ENCODE measurements around the gene LRRC74A.

The LRRC74A gene

GRCh38 chr14:76863724-76864407, 37.7 kb downstream of the LRRC74A start:
- no peaks in the 10 kb centered on the region for H3K27me3 ChIP-seq (ENCODE audit: control insufficient read depth, insufficient read depth, low read length)
- H3K36me3 ChIP-seq (ENCODE audit: control insufficient read depth, insufficient read depth, low read length) = no peaks in the 10 kb centered on the region
- H3K4me1 ChIP-seq (ENCODE audit: control insufficient read depth, insufficient read depth, low read length) = no peaks in the 10 kb centered on the region
- H3K9ac ChIP-seq (ENCODE audit: low read length) = no peak overlapping the region
- H3K9me3 ChIP-seq (ENCODE audit: control insufficient read depth, low read length) = no peaks in the 10 kb centered on the region
- no peak overlapping the region for H3K4me3 ChIP-seq (ENCODE audit: low read length)

DNA sequence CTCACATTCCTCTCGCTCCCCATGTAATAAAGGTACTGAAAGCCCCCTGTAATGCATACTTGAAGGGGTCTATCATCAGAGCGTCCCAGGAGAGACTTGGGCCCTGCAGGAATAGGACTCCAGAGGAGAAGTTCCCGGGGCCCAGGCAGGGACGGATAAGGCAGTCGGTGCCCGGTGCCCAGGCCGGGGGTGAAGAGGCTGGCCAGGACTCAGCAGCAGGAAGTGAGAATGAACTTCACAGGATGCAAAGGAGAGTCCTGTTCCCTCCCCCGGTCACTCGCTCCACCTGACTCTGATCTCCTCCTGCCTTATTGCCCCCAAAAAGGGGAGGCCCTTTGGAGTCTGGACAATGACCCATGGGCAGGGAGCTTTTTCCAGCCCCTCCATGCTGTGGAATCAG, 40.2 kb downstream of the LRRC74A start:
- Histone ChIP-seq H3K4me1 (ENCODE audit: control insufficient read depth, insufficient read depth, low read length) (no peaks in the 10 kb centered on the region), H3K36me3 (ENCODE audit: control insufficient read depth, insufficient read depth, low read length) (no peaks in the 10 kb centered on the region), H3K9ac (ENCODE audit: low read length) (no peak overlapping the region), H3K9me3 (ENCODE audit: control insufficient read depth, low read length) (no peaks in the 10 kb centered on the region), H3K27me3 (ENCODE audit: control insufficient read depth, insufficient read depth, low read length) (no peaks in the 10 kb centered on the region), H3K4me3 (ENCODE audit: low read length) (no peak overlapping the region)

- Histone ChIP-seq H3K9me3 (ENCODE audit: control insufficient read depth, low read length) (no peaks in the 10 kb centered on the region), H3K4me1 (ENCODE audit: control insufficient read depth, insufficient read depth, low read length) (no peaks in the 10 kb centered on the region), H3K4me3 (ENCODE audit: low read length) (no peak overlapping the region), H3K27me3 (ENCODE audit: control insufficient read depth, insufficient read depth, low read length) (no peaks in the 10 kb centered on the region), H3K9ac (ENCODE audit: low read length) (no peak overlapping the region), H3K36me3 (ENCODE audit: control insufficient read depth, insufficient read depth, low read length) (no peaks in the 10 kb centered on the region)
These were observed 41.6 kb downstream of the LRRC74A start for GRCh38 chr14:76867516-76868453.

DNA sequence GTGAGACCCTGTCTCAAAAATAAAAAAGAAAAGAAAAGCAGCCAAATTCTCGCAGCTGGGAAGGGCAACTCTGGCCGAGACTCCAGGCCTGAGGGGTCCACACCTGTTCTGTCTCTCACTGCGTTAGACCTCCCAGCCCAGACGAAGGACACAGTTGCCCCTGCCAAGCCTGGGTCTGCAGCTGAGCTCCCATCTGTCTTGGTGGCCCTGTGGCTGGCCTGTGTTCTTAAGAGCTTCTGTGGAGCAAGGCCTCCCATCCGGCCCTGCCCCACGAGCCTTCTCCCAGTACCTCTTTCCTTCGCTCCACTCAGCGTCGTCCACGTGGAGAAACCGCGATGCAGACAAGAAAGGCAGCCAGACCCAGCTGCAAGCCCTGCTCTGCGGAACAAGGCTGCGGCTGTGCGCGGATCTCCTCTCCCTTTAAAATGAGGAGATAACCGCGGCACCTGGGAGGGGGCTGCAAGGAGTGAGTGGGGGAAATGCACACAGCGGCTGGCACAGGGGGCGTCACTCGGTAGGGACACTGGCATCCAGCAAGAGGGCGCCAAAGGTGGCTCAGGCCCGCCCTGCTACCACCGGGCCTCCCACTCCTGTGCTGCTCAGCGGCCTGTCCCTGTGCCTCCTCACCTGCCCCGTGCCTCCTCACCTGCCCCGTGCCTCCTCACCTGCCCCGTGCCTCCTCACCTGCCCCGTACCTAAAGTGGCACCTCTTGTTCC, 42.4 kb downstream of the LRRC74A start:
- H3K4me1 ChIP-seq (ENCODE audit: control insufficient read depth, insufficient read depth, low read length) = no peaks in the 10 kb centered on the region

DNA sequence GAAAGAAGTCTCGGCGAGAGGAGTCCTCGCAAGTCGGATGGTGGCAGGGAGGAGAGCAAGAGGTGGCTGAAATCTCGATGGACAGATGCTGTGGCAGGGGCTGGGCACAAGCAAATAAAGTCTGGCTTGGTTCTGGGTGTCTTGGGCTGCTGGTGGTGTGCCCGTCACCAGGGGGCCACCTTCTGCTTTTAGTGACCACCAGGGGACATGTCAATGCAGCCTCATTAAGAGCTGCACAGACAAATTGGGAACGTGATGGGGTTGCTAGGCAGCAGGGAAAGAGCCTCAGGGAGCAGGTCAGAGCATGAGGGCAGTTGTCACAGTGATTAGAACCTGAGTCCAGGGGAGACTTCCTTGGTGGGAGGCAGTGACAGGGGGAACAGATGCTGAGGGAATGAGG, 44.0 kb downstream of the LRRC74A start:
- no peaks in the 10 kb centered on the region for H3K27me3 ChIP-seq (ENCODE audit: control insufficient read depth, insufficient read depth, low read length)

More for the DNA sequence above, 42.4 kb downstream of the LRRC74A start:
- Histone ChIP-seq H3K36me3 (ENCODE audit: control insufficient read depth, insufficient read depth, low read length) (no peaks in the 10 kb centered on the region), H3K9me3 (ENCODE audit: control insufficient read depth, low read length) (no peaks in the 10 kb centered on the region), H3K27me3 (ENCODE audit: control insufficient read depth, insufficient read depth, low read length) (no peaks in the 10 kb centered on the region), H3K9ac (ENCODE audit: low read length) (no peak overlapping the region), H3K4me3 (ENCODE audit: low read length) (no peak overlapping the region)

DNA sequence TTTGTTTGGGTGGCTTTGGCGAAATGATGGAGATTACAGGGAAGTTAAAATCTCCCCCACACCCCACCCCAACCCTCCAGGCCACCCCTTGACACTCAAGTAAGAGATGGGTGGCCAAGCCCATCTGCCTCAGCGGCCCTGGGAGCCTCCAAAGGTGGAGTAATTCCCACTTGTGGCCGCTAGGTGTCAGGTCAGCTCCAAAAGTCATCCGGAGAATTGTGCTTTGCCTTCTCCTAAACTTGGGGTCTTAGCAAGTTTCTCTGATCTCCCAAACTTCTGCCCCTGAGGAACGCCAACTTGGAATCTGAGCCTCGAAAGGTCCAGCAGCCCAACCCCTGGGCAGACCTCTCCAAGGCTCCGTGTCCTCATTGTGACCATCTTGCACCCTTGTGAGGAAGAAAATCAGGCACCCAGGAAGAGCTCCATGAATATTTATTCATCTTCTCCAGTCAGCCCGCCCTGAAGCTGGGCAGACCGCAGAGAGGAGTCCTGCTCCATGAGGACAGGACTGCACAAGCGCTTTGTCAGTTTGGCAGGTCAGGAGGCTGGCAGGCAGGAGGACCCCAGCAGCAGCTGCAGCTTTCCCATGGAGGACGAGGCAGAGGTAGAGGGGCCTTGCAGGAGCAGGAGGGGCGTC, 46.7 kb downstream of the LRRC74A start:
- Histone ChIP-seq H3K9me3 (ENCODE audit: control insufficient read depth, low read length) (no peaks in the 10 kb centered on the region), H3K27me3 (ENCODE audit: control insufficient read depth, insufficient read depth, low read length) (no peaks in the 10 kb centered on the region), H3K4me3 (ENCODE audit: low read length) (no peak overlapping the region), H3K9ac (ENCODE audit: low read length) (no peak overlapping the region), H3K36me3 (ENCODE audit: control insufficient read depth, insufficient read depth, low read length) (no peaks in the 10 kb centered on the region), H3K4me1 (ENCODE audit: control insufficient read depth, insufficient read depth, low read length) (no peaks in the 10 kb centered on the region)

More for the DNA sequence above, 44.0 kb downstream of the LRRC74A start:
- Histone ChIP-seq H3K9ac (ENCODE audit: low read length) (no peak overlapping the region), H3K36me3 (ENCODE audit: control insufficient read depth, insufficient read depth, low read length) (no peaks in the 10 kb centered on the region), H3K4me3 (ENCODE audit: low read length) (no peak overlapping the region), H3K4me1 (ENCODE audit: control insufficient read depth, insufficient read depth, low read length) (no peaks in the 10 kb centered on the region), H3K9me3 (ENCODE audit: control insufficient read depth, low read length) (no peaks in the 10 kb centered on the region)

DNA sequence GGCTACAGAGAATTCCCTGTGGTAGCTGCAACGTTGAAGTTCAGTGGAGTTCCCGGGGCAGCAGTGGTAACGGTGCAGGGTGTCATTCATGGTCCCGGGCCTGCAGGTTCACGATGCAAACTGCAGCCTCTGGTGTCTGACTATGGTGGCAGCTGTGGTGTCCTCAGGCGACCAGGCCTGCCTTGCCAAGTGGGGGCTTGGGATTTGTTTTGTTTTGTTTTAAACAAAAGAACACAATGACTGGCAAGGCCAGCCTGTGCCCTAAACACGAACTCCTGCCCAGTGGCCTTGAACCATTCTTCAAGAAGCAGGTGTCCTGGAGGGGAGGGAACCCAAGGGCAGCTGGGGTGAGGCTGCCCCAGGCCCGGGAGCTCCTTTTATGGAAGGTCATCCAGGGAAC, 48.5 kb downstream of the LRRC74A start:
- no peaks in the 10 kb centered on the region for H3K4me1 ChIP-seq (ENCODE audit: control insufficient read depth, insufficient read depth, low read length)
- H3K27me3 ChIP-seq (ENCODE audit: control insufficient read depth, insufficient read depth, low read length) = no peaks in the 10 kb centered on the region
- H3K9ac ChIP-seq (ENCODE audit: low read length) = no peak overlapping the region
- H3K4me3 ChIP-seq (ENCODE audit: low read length) = no peak overlapping the region
- H3K36me3 ChIP-seq (ENCODE audit: control insufficient read depth, insufficient read depth, low read length) = no peaks in the 10 kb centered on the region
- no peaks in the 10 kb centered on the region for H3K9me3 ChIP-seq (ENCODE audit: control insufficient read depth, low read length)

- no peak overlapping the region for H3K9ac ChIP-seq (ENCODE audit: low read length)
- no peaks in the 10 kb centered on the region for H3K9me3 ChIP-seq (ENCODE audit: control insufficient read depth, low read length)
- no peaks in the 10 kb centered on the region for H3K27me3 ChIP-seq (ENCODE audit: control insufficient read depth, insufficient read depth, low read length)
- H3K4me1 ChIP-seq (ENCODE audit: control insufficient read depth, insufficient read depth, low read length) = no peaks in the 10 kb centered on the region
- no peak overlapping the region for H3K4me3 ChIP-seq (ENCODE audit: low read length)
- H3K36me3 ChIP-seq (ENCODE audit: control insufficient read depth, insufficient read depth, low read length) = no peaks in the 10 kb centered on the region
These were observed 49.9 kb downstream of the LRRC74A start for GRCh38 chr14:76876076-76876475.

DNA sequence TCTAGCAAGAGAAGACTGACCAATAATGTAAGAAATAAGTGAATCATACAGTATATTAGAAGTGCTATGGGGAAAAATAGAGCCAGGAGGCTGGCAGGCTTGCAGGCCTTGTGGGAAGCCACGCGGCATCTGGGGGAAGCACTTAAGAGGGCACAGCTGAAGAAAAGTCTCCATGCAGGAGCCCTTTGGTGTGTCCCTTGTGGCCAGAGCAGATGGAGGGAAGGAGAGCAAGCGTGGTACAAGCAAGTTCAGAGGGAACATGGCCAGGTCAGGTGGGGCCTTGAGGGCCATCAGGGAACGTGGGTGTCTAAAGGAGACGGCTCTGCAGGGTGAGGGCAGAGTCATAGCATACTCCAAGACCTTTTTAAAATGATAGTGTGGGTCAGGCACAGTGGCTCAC, 51.7 kb downstream of the LRRC74A start:
- Histone ChIP-seq H3K4me3 (ENCODE audit: low read length) (no peak overlapping the region), H3K36me3 (ENCODE audit: control insufficient read depth, insufficient read depth, low read length) (no peaks in the 10 kb centered on the region), H3K4me1 (ENCODE audit: control insufficient read depth, insufficient read depth, low read length) (no peaks in the 10 kb centered on the region), H3K9me3 (ENCODE audit: control insufficient read depth, low read length) (no peaks in the 10 kb centered on the region), H3K9ac (ENCODE audit: low read length) (no peak overlapping the region), H3K27me3 (ENCODE audit: control insufficient read depth, insufficient read depth, low read length) (no peaks in the 10 kb centered on the region)

GRCh38 chr14:76880449-76880848, 54.2 kb downstream of the LRRC74A start:
- no peaks in the 10 kb centered on the region for H3K9me3 ChIP-seq (ENCODE audit: control insufficient read depth, low read length)
- no peaks in the 10 kb centered on the region for H3K4me1 ChIP-seq (ENCODE audit: control insufficient read depth, insufficient read depth, low read length)
- no peaks in the 10 kb centered on the region for H3K36me3 ChIP-seq (ENCODE audit: control insufficient read depth, insufficient read depth, low read length)
- H3K4me3 ChIP-seq (ENCODE audit: low read length) = no peak overlapping the region
- H3K27me3 ChIP-seq (ENCODE audit: control insufficient read depth, insufficient read depth, low read length) = no peaks in the 10 kb centered on the region
- no peak overlapping the region for H3K9ac ChIP-seq (ENCODE audit: low read length)

- H3K4me3 ChIP-seq (ENCODE audit: low read length) = no peak overlapping the region
- H3K9me3 ChIP-seq (ENCODE audit: control insufficient read depth, low read length) = no peaks in the 10 kb centered on the region
- no peaks in the 10 kb centered on the region for H3K4me1 ChIP-seq (ENCODE audit: control insufficient read depth, insufficient read depth, low read length)
- H3K9ac ChIP-seq (ENCODE audit: low read length) = no peak overlapping the region
- H3K36me3 ChIP-seq (ENCODE audit: control insufficient read depth, insufficient read depth, low read length) = no peaks in the 10 kb centered on the region
- H3K27me3 ChIP-seq (ENCODE audit: control insufficient read depth, insufficient read depth, low read length) = no peaks in the 10 kb centered on the region
These were observed 55.1 kb downstream of the LRRC74A start for GRCh38 chr14:76881348-76881747.

All from mucosa of stomach (tissue), 1 donor.